ENCODE data around the gene CLEC16A.

DNA sequence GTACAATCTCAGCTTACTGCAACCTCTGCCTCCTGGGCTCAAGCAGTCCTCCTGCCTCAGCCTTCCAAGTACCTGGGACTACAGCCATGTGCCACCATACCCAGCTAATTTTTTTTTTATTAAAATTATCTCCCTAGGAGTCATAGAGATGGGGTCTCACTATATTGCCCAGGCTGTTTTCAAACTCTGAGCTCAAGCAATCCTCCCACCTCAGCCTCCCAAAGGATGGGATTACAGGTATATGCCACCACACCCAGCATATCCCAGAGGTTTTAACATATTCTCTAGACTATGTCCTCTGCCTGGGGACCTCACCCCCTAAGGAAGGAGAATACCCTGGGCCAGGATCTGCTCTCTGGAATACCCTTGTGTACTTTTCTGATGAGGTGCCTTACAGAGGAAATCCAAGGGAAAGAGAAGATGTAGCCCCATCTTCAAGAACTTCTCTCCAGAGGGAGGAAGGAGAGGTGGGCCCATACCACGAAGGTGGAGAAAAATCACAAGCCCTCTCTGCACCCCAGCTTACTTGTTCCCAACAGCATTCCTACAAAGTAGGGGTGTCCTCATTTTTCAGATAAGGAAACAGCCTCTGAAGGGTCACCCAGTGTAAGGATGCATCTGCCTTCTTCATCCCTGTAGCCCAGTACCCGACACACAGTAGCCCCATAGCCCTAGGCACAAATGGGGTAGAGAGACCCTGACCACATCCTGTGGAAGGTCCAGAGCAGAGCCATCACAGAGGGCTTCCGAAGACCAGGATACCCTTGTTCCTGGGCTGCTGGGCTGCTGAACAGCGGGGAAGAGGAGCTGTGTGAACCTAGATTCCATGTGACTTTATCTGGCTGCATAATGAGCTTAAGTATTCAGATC, 160.0 kb downstream of the CLEC16A start:
- no peak for TF ChIP-seq EZH2 (IDR thresholded peaks at IDR 0.05; ENCODE audit: borderline replicate concordance, insufficient read depth, low read depth, low read length, poor library complexity, severe bottlenecking)
- TF ChIP-seq, protein P1, sequence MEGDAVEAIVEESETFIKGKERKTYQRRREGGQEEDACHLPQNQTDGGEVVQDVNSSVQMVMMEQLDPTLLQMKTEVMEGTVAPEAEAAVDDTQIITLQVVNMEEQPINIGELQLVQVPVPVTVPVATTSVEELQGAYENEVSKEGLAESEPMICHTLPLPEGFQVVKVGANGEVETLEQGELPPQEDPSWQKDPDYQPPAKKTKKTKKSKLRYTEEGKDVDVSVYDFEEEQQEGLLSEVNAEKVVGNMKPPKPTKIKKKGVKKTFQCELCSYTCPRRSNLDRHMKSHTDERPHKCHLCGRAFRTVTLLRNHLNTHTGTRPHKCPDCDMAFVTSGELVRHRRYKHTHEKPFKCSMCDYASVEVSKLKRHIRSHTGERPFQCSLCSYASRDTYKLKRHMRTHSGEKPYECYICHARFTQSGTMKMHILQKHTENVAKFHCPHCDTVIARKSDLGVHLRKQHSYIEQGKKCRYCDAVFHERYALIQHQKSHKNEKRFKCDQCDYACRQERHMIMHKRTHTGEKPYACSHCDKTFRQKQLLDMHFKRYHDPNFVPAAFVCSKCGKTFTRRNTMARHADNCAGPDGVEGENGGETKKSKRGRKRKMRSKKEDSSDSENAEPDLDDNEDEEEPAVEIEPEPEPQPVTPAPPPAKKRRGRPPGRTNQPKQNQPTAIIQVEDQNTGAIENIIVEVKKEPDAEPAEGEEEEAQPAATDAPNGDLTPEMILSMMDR (IDR thresholded peaks at IDR 0.05) = no peak
